Stomach (tissue), 4 donors: ENCODE results near the gene PCGF3.

Source experiments
- EP300 ChIP-seq: sonication (generic); formaldehyde crosslinking; IDR thresholded peaks from one replicate; pipeline ENCODE4 v1.6.1; 2017; ENCODE audit warnings: antibody characterized with exemption
- POLR2A ChIP-seq, 4 donors: fragments of 450-650 bp; IDR thresholded peaks; one replicate each; pipeline ENCODE4 v1.6.1; 2016; ENCODE audit warnings: antibody characterized with exemption in 4 of 4, control low read depth in 2 of 4, mild to moderate bottlenecking in 1 of 4, moderate library complexity in 1 of 4
- POLR2AphosphoS5 ChIP-seq, 3 donors: sonication (generic); formaldehyde crosslinking; IDR thresholded peaks; one replicate each; pipeline ENCODE4 v1.6.1; 2016; ENCODE audit warnings: antibody characterized with exemption in 3 of 3
- TF ChIP-seq, protein P1 (sequence below), 7 experiments: fragments of 450-650 bp in 4 of 7; fragments of 200-600 bp in 3 of 7; sonication (generic) in 3 of 7; IDR thresholded peaks; one replicate each; pipeline ENCODE4 v1.5.1; 2016 to 2019; ENCODE audit warnings: antibody characterized with exemption in 7 of 7, control low read depth in 2 of 7, mild to moderate bottlenecking in 1 of 7

DNA sequence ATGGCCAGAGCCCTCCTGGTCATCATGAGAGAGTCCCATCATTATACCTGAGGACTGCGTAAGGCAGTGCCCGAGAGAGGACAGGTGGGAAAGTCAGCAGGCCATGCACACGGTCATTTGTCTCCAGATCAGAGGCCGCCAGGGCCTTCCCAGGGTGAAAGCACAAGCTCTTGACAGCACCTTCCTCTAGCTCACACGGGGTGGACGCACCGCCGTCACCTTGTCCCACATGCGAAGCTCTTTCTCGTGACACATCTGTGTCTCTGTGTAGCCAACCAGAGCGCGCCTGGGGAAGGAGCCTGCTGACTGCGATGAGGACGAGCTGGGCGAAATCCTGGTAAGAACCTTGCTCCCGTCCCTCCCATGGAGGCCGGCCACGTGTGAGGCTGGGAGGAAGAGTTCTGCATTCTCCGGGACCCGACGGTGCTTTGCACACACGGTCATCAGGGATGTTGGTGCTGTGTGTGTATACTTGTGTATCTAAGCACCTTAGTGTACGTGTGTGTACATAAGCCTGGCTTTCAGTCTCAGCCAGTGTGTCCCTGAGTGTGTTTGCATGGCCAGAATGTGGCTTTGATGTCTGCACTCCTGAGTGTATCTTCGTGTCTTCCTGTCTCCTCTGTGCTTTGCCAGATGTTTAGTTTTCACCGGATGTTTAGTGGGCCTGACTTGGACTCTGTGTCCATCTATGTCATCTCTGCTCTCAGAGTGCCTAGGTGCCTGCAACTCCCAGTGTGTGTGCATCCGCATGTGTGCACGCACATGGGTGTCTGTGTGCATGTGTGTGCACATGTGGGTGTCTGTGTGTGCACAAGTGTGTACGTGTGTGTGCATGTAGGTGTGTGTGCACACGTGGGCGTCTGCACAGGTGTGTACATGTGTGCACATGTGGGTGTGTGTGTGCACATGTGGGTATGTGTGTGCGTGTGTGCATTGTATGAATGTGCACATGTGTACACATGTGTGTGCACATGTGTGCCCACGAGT, 46.7 kb upstream of the PCGF3 start:
- TF ChIP-seq, protein P1, sequence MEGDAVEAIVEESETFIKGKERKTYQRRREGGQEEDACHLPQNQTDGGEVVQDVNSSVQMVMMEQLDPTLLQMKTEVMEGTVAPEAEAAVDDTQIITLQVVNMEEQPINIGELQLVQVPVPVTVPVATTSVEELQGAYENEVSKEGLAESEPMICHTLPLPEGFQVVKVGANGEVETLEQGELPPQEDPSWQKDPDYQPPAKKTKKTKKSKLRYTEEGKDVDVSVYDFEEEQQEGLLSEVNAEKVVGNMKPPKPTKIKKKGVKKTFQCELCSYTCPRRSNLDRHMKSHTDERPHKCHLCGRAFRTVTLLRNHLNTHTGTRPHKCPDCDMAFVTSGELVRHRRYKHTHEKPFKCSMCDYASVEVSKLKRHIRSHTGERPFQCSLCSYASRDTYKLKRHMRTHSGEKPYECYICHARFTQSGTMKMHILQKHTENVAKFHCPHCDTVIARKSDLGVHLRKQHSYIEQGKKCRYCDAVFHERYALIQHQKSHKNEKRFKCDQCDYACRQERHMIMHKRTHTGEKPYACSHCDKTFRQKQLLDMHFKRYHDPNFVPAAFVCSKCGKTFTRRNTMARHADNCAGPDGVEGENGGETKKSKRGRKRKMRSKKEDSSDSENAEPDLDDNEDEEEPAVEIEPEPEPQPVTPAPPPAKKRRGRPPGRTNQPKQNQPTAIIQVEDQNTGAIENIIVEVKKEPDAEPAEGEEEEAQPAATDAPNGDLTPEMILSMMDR (IDR thresholded peaks at IDR 0.05) = no peak
- TF ChIP-seq POLR2AphosphoS5 (IDR thresholded peaks at IDR 0.05) (no peak), POLR2A (IDR thresholded peaks at IDR 0.05) (no peak), EP300 (no peak)
